HL-60 (cell line): ENCODE measurements around the gene PLA2R1.

ENCODE experiments used
- DNase-seq, 2 experiments: peaks; one replicate each; pipeline ENCODE4 v3.0.0-alpha.2; 2010 to 2020; ENCODE audit warnings: low read depth in 1 of 2, low spot score in 1 of 2
- H3K27ac ChIP-seq: fragments of 250-450 bp; sonication (Bioruptor Pico); replicated peaks from 2 replicates; pipeline ENCODE4 v1.5.1; 2020; ENCODE audit warnings: mild to moderate bottlenecking, moderate library complexity
- H3K27me3 ChIP-seq: fragments of 250-450 bp; sonication (Bioruptor Pico); 2 replicates; pipeline ENCODE4 v1.5.1; 2021; ENCODE audit warnings: mild to moderate bottlenecking, moderate library complexity; ENCODE audit not compliant: insufficient read depth, poor library complexity, severe bottlenecking
- H3K4me3 ChIP-seq: replicated peaks from 2 replicates; pipeline ENCODE4 v1.5.1; 2011; ENCODE audit warnings: mild to moderate bottlenecking, control low read depth, low read length; ENCODE audit not compliant: insufficient read depth
- CTCF ChIP-seq: IDR thresholded peaks from one replicate; pipeline ENCODE4 v1.5.1; 2011; ENCODE audit warnings: low read length, control low read depth, inconsistent platforms; ENCODE audit not compliant: insufficient read depth
- GABPA ChIP-seq: IDR thresholded peaks from 2 replicates; pipeline ENCODE4 v1.6.1; 2012; ENCODE audit warnings: low read depth
- POLR2AphosphoS5 ChIP-seq: IDR thresholded peaks from 2 replicates; pipeline ENCODE4 v1.6.1; 2012; ENCODE audit warnings: low read depth
- REST ChIP-seq: IDR thresholded peaks from 2 replicates; pipeline ENCODE4 v1.6.1; 2012; ENCODE audit warnings: low read depth; ENCODE audit not compliant: insufficient replicate concordance
- SPI1 ChIP-seq: IDR thresholded peaks from 2 replicates; pipeline ENCODE4 v1.6.1; 2012; ENCODE audit warnings: low read depth, mild to moderate bottlenecking, borderline replicate concordance

Gene PLA2R1

GRCh38 chr2:159891267-159891588, 171.2 kb downstream of the PLA2R1 start:
- TF ChIP-seq CTCF, result no peak
- no peak for TF ChIP-seq GABPA
- TF ChIP-seq SPI1, result no peak
- TF ChIP-seq REST, result no peak
- no peak for TF ChIP-seq POLR2AphosphoS5
- no peak overlapping the region for H3K4me3 ChIP-seq
- H3K27ac ChIP-seq, result 0 out of 2 replicates have a peak overlapping the region, but pooled peaks have one; percentile 3
- no peak for DNase-seq
- H3K27me3 ChIP-seq, result no peaks in the 10 kb centered on the region

- no peak for TF ChIP-seq REST
- no peak for TF ChIP-seq CTCF
- peak; percentile 64; the same call in 1 of the 2 replicates for TF ChIP-seq SPI1
- no peak for TF ChIP-seq POLR2AphosphoS5
These were observed 171.7 kb downstream of the PLA2R1 start for GRCh38 chr2:159890551-159891266.

GRCh38 chr2:159882130-159882745, 180.2 kb downstream of the PLA2R1 start:
- Histone ChIP-seq H3K27ac (no peak overlapping the region), H3K27me3 (no peaks in the 10 kb centered on the region), H3K4me3 (no peak overlapping the region)
- TF ChIP-seq REST (no peak), GABPA (no peak), SPI1 (no peak), POLR2AphosphoS5 (no peak), CTCF (no peak)
- no peak for DNase-seq

More at GRCh38 chr2:159890551-159891266, 171.7 kb downstream of the PLA2R1 start:
- Histone ChIP-seq H3K4me3 (no peak overlapping the region), H3K27me3 (no peaks in the 10 kb centered on the region), H3K27ac (no peak overlapping the region)
- peak in 1 of 2 experiments; percentile 38 for DNase-seq
